Measurements from ENCODE around the gene OTUB1. TPM values are rescaled to one million over a fixed set of nuclear protein-coding genes. Genes with fewer than 3 reads are reported as not detected.
"Not testable (repeated sequence)": the region's sequence is repeated elsewhere in the genome, so short reads cannot be mapped to it uniquely, and the experiment has no call there.

The OTUB1 gene
- total and polyA plus RNA-seq, 2 experiments from 2014 or later = 48.3 to 123 TPM

DNA sequence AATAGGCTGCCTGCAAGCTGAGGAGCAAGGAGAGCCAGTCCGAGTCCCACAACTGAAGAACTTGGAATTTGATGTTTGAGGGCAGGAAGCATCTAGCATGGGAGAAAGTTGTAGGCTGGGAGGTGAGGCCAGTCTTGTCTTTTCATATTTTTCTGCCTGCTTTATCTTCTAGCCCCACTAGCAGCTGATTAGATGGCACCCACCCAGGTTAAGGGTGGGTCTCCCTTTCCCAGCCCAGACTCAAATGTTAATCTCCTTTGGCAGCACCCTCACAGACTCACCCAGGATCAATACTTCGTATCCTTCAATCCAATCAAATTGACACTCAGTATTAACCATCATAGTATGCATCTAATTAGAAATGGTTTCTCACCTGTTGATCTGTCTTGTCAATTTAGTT is 16.8 kb upstream of the OTUB1 start:
- H3F3A ChIP-seq (ENCODE audit: insufficient read depth) = no peaks in the 10 kb centered on the region
- H3K79me2 ChIP-seq (ENCODE audit: insufficient read depth) = peaks cover under 1% of the 10 kb centered on the region; the same call in 1 of the 2 replicates
- no peak overlapping the region for H3K9ac ChIP-seq
- H3K9me3 ChIP-seq (ENCODE audit: low read depth) = no peaks in the 10 kb centered on the region
- H3K4me1 ChIP-seq (ENCODE audit: insufficient read depth) = no peaks in the 10 kb centered on the region
- no peak overlapping the region for H2AFZ ChIP-seq
- no peak overlapping the region for H3K4me3 ChIP-seq
- H3K36me3 ChIP-seq (ENCODE audit: low read depth) = no peaks in the 10 kb centered on the region
- H3K4me2 ChIP-seq (ENCODE audit: unreplicated experiment) = no peak overlapping the region
- 65 to 74% methylated on average over 2 of the region's 2 CpGs for WGBS, 2 experiments (ENCODE audit: low coverage in 1 of 2, low lambda C conversion rate in 2 of 2, missing lambda C conversion rate in 2 of 2)
- no peaks in the 10 kb centered on the region for H4K20me1 ChIP-seq (ENCODE audit: insufficient read depth)
- TF ChIP-seq EZH2phosphoT487 (IDR thresholded peaks at IDR 0.05; ENCODE audit: insufficient read depth, low read depth) (no peak), EZH2 (IDR thresholded peaks at IDR 0.05; ENCODE audit: insufficient read depth, poor library complexity, severe bottlenecking) (no peak)
- H3K9me2 ChIP-seq (ENCODE audit: insufficient read depth) = no peaks in the 10 kb centered on the region
- no peaks in the 10 kb centered on the region for H3K27me3 ChIP-seq (replicated peaks; ENCODE audit: insufficient read depth)
- H3K27ac ChIP-seq = no peak overlapping the region
- DNase-seq = no peak
- in situ Hi-C loops (cut with MboI) = no loop called here

DNA sequence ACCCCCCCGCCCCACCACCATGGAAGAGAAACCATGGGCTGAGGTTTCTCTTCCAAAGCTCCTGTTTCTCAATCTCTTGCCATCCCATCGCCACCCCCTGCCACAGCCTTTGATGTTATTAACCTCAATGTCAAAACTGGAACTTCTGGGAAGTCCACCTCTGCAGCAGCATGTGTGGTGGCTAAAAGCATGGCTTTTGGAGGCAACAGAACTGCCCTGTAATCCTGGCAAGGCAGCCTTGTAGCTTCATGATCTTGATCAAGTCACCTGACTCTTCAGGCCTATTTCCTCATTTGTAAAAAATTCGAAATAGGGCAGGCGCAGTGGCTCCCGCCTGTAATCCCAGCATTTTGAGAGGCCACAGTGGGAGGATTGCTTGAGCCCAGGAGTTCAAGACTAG is 15.3 kb upstream of the OTUB1 start:
- peaks cover 7% of the 10 kb centered on the region for H3K4me1 ChIP-seq (ENCODE audit: insufficient read depth)
- no peak for TF ChIP-seq EZH2phosphoT487 (IDR thresholded peaks at IDR 0.05; ENCODE audit: insufficient read depth, low read depth)
- no peak for TF ChIP-seq EZH2 (IDR thresholded peaks at IDR 0.05; ENCODE audit: insufficient read depth, poor library complexity, severe bottlenecking)
- in situ Hi-C loops (cut with MboI) = no loop called here
- WGBS, 2 experiments (ENCODE audit: low coverage in 1 of 2, low lambda C conversion rate in 2 of 2, missing lambda C conversion rate in 2 of 2) = 65 to 66% methylated on average over 4 to 5 of the region's 5 CpGs
- no peaks in the 10 kb centered on the region for H3K9me2 ChIP-seq (ENCODE audit: insufficient read depth)
- no peaks in the 10 kb centered on the region for H3F3A ChIP-seq (ENCODE audit: insufficient read depth)
- H2AFZ ChIP-seq = no peak overlapping the region
- H3K9ac ChIP-seq = no peak overlapping the region
- H3K79me2 ChIP-seq (ENCODE audit: insufficient read depth) = peaks cover 15% of the 10 kb centered on the region
- no peak overlapping the region for H3K4me2 ChIP-seq (ENCODE audit: unreplicated experiment)
- H3K4me3 ChIP-seq = no peak overlapping the region
- no peak for DNase-seq
- no peak overlapping the region for H3K27ac ChIP-seq
- no peaks in the 10 kb centered on the region for H3K36me3 ChIP-seq (ENCODE audit: low read depth)
- no peaks in the 10 kb centered on the region for H3K27me3 ChIP-seq (replicated peaks; ENCODE audit: insufficient read depth)
- H4K20me1 ChIP-seq (ENCODE audit: insufficient read depth) = no peaks in the 10 kb centered on the region
- H3K9me3 ChIP-seq (ENCODE audit: low read depth) = no peaks in the 10 kb centered on the region

DNA sequence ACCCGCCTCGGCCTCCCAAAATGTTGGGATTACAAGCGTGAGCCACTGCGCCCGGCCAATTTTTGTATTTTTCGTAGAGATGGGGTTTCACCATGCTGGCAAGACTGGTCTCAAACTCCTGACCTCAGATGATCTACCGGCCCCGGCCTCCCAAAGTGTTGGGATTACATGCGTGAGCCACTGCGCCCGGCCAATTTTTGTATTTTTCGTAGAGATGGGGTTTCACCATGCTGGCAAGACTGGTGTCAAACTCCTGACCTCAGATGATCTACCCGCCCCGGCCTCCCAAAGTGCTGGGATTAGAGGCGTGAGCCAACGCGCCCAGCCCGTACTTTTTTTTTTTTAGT is 12.4 kb upstream of the OTUB1 start:
- peak overlapping the region; percentile 41; the same call in 1 of the 2 replicates for H3K4me3 ChIP-seq
- peaks cover 45% of the 10 kb centered on the region for H3K79me2 ChIP-seq (ENCODE audit: insufficient read depth)
- H3K27ac ChIP-seq; DNase-seq; in situ Hi-C loops (cut with MboI); H3K4me2 ChIP-seq (ENCODE audit: unreplicated experiment); H3K27me3 ChIP-seq (replicated peaks; ENCODE audit: insufficient read depth); H3K9me3 ChIP-seq (ENCODE audit: low read depth); H3F3A ChIP-seq (ENCODE audit: insufficient read depth); H4K20me1 ChIP-seq (ENCODE audit: insufficient read depth); H3K9ac ChIP-seq; H3K36me3 ChIP-seq (ENCODE audit: low read depth); H3K9me2 ChIP-seq (ENCODE audit: insufficient read depth): not testable (repeated sequence)
- 64 to 69% methylated on average over 18 of the region's 18 CpGs for WGBS, 2 experiments (ENCODE audit: low coverage in 1 of 2, low lambda C conversion rate in 2 of 2, missing lambda C conversion rate in 2 of 2)
- peaks cover 14% of the 10 kb centered on the region for H3K4me1 ChIP-seq (ENCODE audit: insufficient read depth)
- H2AFZ ChIP-seq = peak overlapping the region; percentile 65

DNA sequence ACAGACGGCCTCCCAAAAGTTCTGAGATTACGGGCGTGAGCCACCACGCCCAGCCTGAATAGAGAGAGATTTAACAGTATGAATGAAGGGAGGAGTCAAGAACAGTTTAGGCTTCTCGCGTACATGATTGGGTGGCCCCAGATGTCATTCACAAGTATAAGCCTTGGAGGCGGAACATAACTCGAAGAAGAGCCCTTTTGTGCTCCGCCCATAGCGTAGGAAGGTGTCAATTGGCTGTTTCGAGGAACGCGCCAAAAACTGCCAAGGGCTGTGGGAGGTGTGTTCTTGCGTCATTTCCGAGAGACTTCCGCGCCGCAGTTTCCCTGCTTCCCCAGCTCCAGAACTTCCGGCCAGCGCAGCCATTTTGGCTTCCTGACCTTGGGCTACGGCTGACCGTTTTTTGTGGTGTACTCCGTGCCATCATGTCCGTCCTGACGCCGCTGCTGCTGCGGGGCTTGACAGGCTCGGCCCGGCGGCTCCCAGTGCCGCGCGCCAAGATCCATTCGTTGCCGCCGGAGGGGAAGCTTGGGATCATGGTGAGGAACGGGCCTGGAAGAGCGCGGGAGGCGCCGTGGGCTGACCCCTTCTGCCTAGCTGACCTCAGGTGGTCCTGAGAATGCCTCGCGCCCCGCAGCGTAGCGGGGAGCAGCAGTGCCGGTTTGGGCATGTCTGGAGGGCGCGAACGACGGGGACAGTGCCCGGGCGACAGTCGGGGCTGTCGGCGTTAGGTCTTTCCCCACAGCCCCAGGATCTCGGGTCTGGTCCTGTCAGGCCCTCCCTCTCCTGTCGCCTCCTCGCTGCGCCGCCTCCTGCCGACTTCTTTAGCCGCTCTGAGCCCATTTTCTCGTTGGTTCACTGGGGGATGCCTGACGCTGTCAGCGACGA is 11.7 kb upstream of the OTUB1 start, which contains the start of gene COX8A:
COX8A (plus strand) TSS at position 362 of the 885 bp plus-strand sequence; CDS start at position 423, 61 bp downstream.
- peak within 1 kb of the TSS; percentile 95 for H3K9ac ChIP-seq
- H3F3A ChIP-seq (ENCODE audit: insufficient read depth) = no peaks in the 10 kb centered on the region
- H3K36me3 ChIP-seq (ENCODE audit: low read depth) = no peaks in the 10 kb centered on the region
- no peaks in the 10 kb centered on the region for H3K27me3 ChIP-seq (replicated peaks; ENCODE audit: insufficient read depth)
- no peak for TF ChIP-seq EZH2phosphoT487 (IDR thresholded peaks at IDR 0.05; ENCODE audit: insufficient read depth, low read depth)
- no peak for TF ChIP-seq EZH2 (IDR thresholded peaks at IDR 0.05; ENCODE audit: insufficient read depth, poor library complexity, severe bottlenecking)
- H3K4me2 ChIP-seq (ENCODE audit: unreplicated experiment) = peak within 1 kb of the TSS; percentile 85
- H3K4me1 ChIP-seq (ENCODE audit: insufficient read depth) = peaks cover 14% of the 10 kb centered on the region
- no peaks in the 10 kb centered on the region for H4K20me1 ChIP-seq (ENCODE audit: insufficient read depth)
- no peaks in the 10 kb centered on the region for H3K9me2 ChIP-seq (ENCODE audit: insufficient read depth)
- 0 to 3% methylated on average over 64 to 67 of the region's 67 CpGs for WGBS, 2 experiments (ENCODE audit: low coverage in 1 of 2, low lambda C conversion rate in 2 of 2, missing lambda C conversion rate in 2 of 2)
- DNase-seq = peak; percentile 100
- in situ Hi-C loops (cut with MboI) = no loop called here
- H3K79me2 ChIP-seq (ENCODE audit: insufficient read depth) = peaks cover 51% of the 10 kb centered on the region
- H3K4me3 ChIP-seq = peak within 1 kb of the TSS; percentile 99
- peak within 1 kb of the TSS; percentile 90 for H3K27ac ChIP-seq
- H3K9me3 ChIP-seq (ENCODE audit: low read depth) = no peaks in the 10 kb centered on the region
- H2AFZ ChIP-seq = peak within 1 kb of the TSS; percentile 94
